ENCODE results near the gene LSM3.
A peak's percentile ranks its signal among the peaks of the same experiment; 100 is the strongest.

LSM3 gene

DNA sequence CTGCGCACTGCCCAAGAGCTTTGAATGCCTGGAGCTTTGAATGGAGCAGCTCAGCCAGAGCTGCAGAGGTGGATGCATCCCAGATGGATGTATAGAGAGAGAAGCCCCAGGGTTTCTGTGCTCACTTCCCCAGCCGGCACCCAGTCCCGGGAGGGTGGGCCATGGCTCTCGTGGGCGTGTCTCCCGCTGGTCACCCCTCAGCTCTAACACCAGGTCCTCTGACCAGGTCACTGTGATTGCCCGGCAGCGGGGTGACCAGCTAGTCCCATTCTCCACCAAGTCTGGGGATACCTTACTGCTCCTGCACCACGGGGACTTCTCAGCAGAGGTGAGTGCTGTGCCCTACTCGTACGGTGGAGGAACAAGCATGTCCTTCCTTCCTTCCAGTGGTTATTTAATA, 43.0 kb upstream of the LSM3 start:
- Histone ChIP-seq H3K4me3 (no peak overlapping the region), H3K4me1 (peaks cover 0 to 36% (median 23%) of the 10 kb centered on the region in 4 donors), H3K36me3 (peaks cover 78 to 97% (median 85%) of the 10 kb centered on the region in 3 donors), H3K27me3 (no peaks in the 10 kb centered on the region), H3K27ac (peak overlapping the region in 1 of 2 donors; percentile 9), H3K9me3 (no peaks in the 10 kb centered on the region)
- TF ChIP-seq, protein P1, sequence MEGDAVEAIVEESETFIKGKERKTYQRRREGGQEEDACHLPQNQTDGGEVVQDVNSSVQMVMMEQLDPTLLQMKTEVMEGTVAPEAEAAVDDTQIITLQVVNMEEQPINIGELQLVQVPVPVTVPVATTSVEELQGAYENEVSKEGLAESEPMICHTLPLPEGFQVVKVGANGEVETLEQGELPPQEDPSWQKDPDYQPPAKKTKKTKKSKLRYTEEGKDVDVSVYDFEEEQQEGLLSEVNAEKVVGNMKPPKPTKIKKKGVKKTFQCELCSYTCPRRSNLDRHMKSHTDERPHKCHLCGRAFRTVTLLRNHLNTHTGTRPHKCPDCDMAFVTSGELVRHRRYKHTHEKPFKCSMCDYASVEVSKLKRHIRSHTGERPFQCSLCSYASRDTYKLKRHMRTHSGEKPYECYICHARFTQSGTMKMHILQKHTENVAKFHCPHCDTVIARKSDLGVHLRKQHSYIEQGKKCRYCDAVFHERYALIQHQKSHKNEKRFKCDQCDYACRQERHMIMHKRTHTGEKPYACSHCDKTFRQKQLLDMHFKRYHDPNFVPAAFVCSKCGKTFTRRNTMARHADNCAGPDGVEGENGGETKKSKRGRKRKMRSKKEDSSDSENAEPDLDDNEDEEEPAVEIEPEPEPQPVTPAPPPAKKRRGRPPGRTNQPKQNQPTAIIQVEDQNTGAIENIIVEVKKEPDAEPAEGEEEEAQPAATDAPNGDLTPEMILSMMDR (IDR thresholded peaks at IDR 0.05): no peak
- no peak for DNase-seq
- intact Hi-C loops (cut with DNase I; ENCODE audit: low total_unique reads): no loop called here

DNA sequence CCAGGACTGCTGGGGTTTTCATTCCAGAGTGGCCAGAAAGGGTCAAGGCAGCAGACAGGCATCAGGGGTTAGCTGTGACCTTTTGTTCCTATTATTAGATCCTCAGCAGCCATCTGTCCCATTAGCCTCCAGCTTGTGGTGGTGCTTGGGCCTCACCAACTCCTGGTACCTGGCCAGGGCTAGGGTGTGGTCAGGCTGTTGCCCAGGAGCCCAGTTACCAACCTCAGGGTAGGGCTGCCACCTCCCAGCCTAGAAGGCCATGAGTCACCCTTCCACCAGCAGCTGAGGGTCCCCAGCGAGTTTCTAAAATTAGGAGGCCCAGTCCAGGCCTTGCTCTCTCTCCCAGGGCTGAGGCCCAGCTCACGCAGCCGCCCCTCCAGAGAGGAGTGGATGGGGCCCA, 41.6 kb upstream of the LSM3 start:
- intact Hi-C loops (cut with DNase I; ENCODE audit: low total_unique reads): no loop called here
- no peaks in the 10 kb centered on the region for H3K27me3 ChIP-seq
- TF ChIP-seq, protein P1 (IDR thresholded peaks at IDR 0.05): no peak
- peaks cover 75 to 97% (median 84%) of the 10 kb centered on the region in 3 donors for H3K36me3 ChIP-seq
- no peaks in the 10 kb centered on the region for H3K9me3 ChIP-seq
- DNase-seq: peak in 1 of 2 donors; percentile 90
- peaks cover 0 to 50% (median 34%) of the 10 kb centered on the region in 4 donors for H3K4me1 ChIP-seq
- peak overlapping the region; percentile 87 to 88 for H3K27ac ChIP-seq
- no peak overlapping the region for H3K4me3 ChIP-seq

DNA sequence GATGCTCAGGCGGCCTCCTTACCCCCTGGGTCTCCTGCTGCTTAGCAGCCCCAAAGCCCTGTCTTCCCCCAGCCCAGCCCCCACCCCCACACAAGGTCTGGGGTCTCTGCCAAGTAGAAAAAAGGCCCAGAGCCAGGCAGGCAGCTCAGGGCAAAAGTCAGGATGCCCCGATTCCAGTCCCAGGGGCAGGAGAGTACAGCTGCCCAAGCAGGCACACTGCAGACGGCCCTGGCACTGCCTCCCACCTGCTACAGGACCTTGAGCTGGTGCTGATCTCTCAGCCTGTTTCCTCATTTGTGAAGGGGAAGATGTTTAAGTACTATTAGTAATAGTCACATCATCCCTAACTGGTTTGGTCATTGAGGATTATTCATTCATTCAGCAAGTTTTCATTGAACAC, 41.2 kb upstream of the LSM3 start:
- intact Hi-C loops (cut with DNase I; ENCODE audit: low total_unique reads): no loop called here

DNA sequence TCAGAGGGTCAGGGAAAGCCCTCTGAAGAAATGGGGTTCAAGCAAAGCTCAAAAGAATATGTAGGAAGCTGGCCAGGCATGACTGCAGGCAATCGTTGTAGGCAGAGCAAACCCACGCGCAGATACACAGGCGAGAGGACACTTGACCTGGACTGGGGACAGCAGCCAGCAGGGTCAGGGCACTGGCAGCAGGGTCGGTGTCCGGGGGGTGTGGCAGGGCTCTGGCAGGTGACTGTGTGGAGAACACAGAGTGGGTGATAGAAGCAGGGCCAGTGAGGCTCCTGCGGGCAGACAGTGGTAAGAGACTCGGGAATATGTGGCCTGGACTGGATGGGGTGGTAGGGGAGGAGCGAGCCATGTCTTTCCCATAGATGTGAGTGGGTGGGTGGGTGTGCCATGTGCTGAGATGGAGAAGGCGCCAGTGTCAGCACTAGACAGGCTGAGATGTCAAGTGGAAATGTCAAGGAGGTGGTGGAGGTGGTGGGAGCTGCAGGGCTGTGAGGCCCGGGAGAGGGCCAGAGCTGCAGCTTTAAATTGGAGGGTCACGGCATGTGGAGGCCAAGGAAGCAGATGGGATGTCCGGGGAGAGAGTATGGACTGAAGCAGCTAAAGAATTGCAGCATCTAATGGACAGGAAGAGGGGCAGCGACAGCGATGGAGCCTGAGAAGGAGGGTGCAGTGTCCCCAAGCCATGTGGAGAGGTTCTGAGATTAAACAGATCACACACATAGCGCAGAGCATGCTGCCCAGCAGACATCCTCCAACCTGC, 40.3 kb upstream of the LSM3 start:
- no peak overlapping the region for H3K4me3 ChIP-seq
- DNase-seq: no peak
- H3K27ac ChIP-seq: peak overlapping the region; percentile 87 to 88
- peaks cover 0 to 63% (median 47%) of the 10 kb centered on the region in 4 donors for H3K4me1 ChIP-seq
- intact Hi-C loops (cut with DNase I; ENCODE audit: low total_unique reads): no loop called here
- TF ChIP-seq, protein P1 (IDR thresholded peaks at IDR 0.05): no peak
- peaks cover 64 to 87% (median 73%) of the 10 kb centered on the region in 3 donors for H3K36me3 ChIP-seq
- H3K27me3 ChIP-seq: no peaks in the 10 kb centered on the region
- no peaks in the 10 kb centered on the region for H3K9me3 ChIP-seq

More for the DNA sequence above, 41.2 kb upstream of the LSM3 start:
- no peak for DNase-seq
- TF ChIP-seq, protein P1 (IDR thresholded peaks at IDR 0.05): no peak
- Histone ChIP-seq H3K27me3 (no peaks in the 10 kb centered on the region), H3K9me3 (no peaks in the 10 kb centered on the region), H3K4me3 (no peak overlapping the region), H3K36me3 (peaks cover 73 to 96% (median 81%) of the 10 kb centered on the region in 3 donors), H3K4me1 (peaks cover 0 to 54% (median 39%) of the 10 kb centered on the region in 4 donors), H3K27ac (peak overlapping the region; percentile 87 to 88)

DNA sequence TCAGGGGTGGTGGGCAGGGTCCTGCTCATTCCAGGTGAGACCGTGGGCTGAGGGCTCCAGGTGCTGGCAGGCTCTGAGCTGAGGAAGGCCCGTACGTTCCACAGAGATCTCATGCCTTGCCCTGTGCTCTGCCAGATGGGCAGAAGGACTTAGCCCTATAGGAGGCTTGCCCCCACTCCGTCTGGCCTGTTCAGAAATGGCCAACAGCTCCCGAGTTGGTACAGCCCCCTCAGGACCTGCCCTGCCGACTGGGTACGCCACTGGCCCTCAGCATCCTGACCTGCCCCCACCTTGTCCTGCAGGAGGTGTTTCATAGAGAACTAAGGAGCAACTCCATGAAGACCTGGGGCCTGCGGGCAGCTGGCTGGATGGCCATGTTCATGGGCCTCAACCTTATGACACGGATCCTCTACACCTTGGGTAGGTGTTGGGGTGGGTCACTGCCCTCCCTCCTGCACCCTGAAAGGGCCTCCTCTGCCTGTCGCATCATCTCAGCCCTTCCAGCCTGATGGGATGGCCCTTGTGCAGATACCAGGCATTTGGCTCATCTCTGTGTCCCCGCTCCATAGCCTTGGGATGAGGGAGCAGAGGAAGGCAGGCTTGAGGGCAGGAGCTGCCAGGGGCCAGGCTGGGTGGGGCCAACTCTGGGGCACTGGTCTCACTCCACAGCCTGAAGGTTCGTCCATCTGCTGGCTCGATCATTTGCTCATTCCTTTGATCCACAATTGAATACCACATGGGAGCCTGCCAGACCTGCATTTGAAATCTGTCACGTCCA, 39.5 kb upstream of the LSM3 start:
- DNase-seq: no peak
- Histone ChIP-seq H3K4me3 (no peak overlapping the region), H3K27me3 (no peaks in the 10 kb centered on the region), H3K36me3 (peaks cover 56 to 80% (median 65%) of the 10 kb centered on the region in 3 donors), H3K27ac (peak overlapping the region; percentile 87 to 88), H3K9me3 (no peaks in the 10 kb centered on the region), H3K4me1 (peaks cover 0 to 71% (median 54%) of the 10 kb centered on the region in 4 donors)
- TF ChIP-seq, protein P1 (IDR thresholded peaks at IDR 0.05): no peak
- intact Hi-C loops (cut with DNase I; ENCODE audit: low total_unique reads): no loop called here
